Hepatocyte (in vitro differentiated cells): ENCODE data around the gene TMC5. TPM values are rescaled to one million over a fixed set of nuclear protein-coding genes. Genes with fewer than 3 reads are reported as not detected.

Source experiments
- DNase-seq: peaks from one replicate; pipeline ENCODE4 v3.0.0-alpha.2; 2016; ENCODE audit warnings: low spot score
- H2AFZ ChIP-seq: fragments of 200-600 bp; sonication (generic); 2 replicates; pipeline ENCODE4 v1.6.0; 2016; ENCODE audit warnings: antibody characterized with exemption, mild to moderate bottlenecking
- H3K27ac ChIP-seq: fragments of 200-600 bp; sonication (generic); 2 replicates; pipeline ENCODE4 v1.5.1; 2016; ENCODE audit warnings: mild to moderate bottlenecking
- H3K27me3 ChIP-seq: fragments of 200-600 bp; sonication (generic); 2 replicates; pipeline ENCODE4 v1.6.1; 2016
- H3K36me3 ChIP-seq: fragments of 200-600 bp; sonication (generic); replicated peaks from 2 replicates; pipeline ENCODE4 v1.5.1; 2016; ENCODE audit warnings: low read depth; ENCODE audit not compliant: insufficient read depth
- H3K4me1 ChIP-seq: fragments of 200-600 bp; sonication (generic); 2 replicates; pipeline ENCODE4 v1.5.1; 2016; ENCODE audit warnings: mild to moderate bottlenecking, moderate library complexity; ENCODE audit not compliant: insufficient read depth
- H3K4me2 ChIP-seq: fragments of 200-600 bp; sonication (generic); 2 replicates; pipeline ENCODE4 v1.6.0; 2016
- H3K4me3 ChIP-seq: fragments of 200-600 bp; sonication (generic); 2 replicates; pipeline ENCODE4 v1.5.1; 2016; ENCODE audit warnings: mild to moderate bottlenecking
- H3K79me2 ChIP-seq: fragments of 200-600 bp; sonication (generic); 2 replicates; pipeline ENCODE4 v1.6.0; 2017; ENCODE audit warnings: mild to moderate bottlenecking
- H3K9me2 ChIP-seq: fragments of 200-600 bp; sonication (generic); replicated peaks from 2 replicates; pipeline ENCODE4 v1.6.0; 2017; ENCODE audit warnings: mild to moderate bottlenecking; ENCODE audit not compliant: insufficient read depth
- H3K9me3 ChIP-seq: fragments of 200-600 bp; sonication (generic); 2 replicates; pipeline ENCODE4 v1.5.1; 2016; ENCODE audit warnings: low read depth, mild to moderate bottlenecking
- H4K20me1 ChIP-seq: fragments of 200-600 bp; sonication (generic); 2 replicates; pipeline ENCODE4 v1.6.0; 2016; ENCODE audit warnings: mild to moderate bottlenecking; ENCODE audit not compliant: insufficient read depth, poor library complexity, severe bottlenecking
- CTCF ChIP-seq: fragments of 200-600 bp; sonication (generic); IDR thresholded peaks from 2 replicates; pipeline ENCODE4 v1.5.1; 2016; ENCODE audit warnings: antibody characterized with exemption, mild to moderate bottlenecking; ENCODE audit not compliant: poor library complexity
- EZH2 ChIP-seq: fragments of 200-600 bp; sonication (generic); IDR thresholded peaks from 2 replicates; pipeline ENCODE4 v1.6.1; 2016; ENCODE audit warnings: antibody characterized with exemption, mild to moderate bottlenecking, borderline replicate concordance
- EZH2phosphoT487 ChIP-seq: fragments of 200-600 bp; sonication (generic); IDR thresholded peaks from one replicate; pipeline ENCODE4 v1.6.1; 2018; ENCODE audit warnings: antibody characterized with exemption, mild to moderate bottlenecking, low read depth, moderate library complexity; ENCODE audit not compliant: unreplicated experiment, severe bottlenecking
- WGBS: methylation state at CpG from one replicate; pipeline ENCODE4 v1.1.6; 2016; ENCODE audit warnings: low lambda C conversion rate; ENCODE audit errors: missing lambda C conversion rate; 5-methylcytosine and 5-hydroxymethylcytosine counted together
- polyA plus RNA-seq: library from polyadenylated mRNA; unstranded; fragments of >200 nt; fragmentation: Nextera tagmentation; extraction: Ambion mirVana; gene quantifications from 2 replicates; pipeline ENCODE4 v1.2.1, GENCODE V29; 2016
- total RNA-seq: library from RNA; depleted of rRNA; stranded (reverse); fragments of >200 nt; gene quantifications from 2 replicates; pipeline ENCODE4 v1.2.3, GENCODE V29; 2014

Gene TMC5
- total and polyA plus RNA-seq, 2 experiments from 2014 or later, result 2.9 to 3.3 TPM

DNA sequence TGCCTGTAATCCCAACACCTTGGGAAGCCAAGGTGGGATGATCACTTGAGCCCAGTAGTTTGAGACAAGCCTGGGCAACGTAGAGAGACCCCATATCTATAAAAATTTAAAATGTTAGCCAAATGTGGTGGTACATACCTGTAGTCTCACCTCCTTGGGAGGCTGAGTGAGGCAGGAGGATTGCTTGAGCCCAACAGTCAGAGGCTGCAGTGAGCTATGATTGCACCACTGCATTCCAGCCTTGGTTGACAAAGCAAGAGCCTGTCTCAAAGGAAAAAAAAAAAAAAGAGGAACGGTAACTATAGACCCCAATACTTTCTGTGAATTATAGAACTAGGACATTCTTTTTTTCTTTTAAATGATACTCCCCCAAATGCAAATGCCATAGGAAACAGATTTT, 1.8 kb upstream of the TMC5 start:
- no peaks in the 10 kb centered on the region for H3K9me2 ChIP-seq
- DNase-seq, result no peak
- H3K4me2 ChIP-seq, result no peak overlapping the region
- TF ChIP-seq EZH2phosphoT487 (no peak), CTCF (no peak), EZH2 (no peak)
- no peak overlapping the region for H2AFZ ChIP-seq
- H3K79me2 ChIP-seq, result no peaks in the 10 kb centered on the region
- H4K20me1 ChIP-seq, result no peaks in the 10 kb centered on the region
- H3K27me3 ChIP-seq, result peaks cover 6% of the 10 kb centered on the region
- 86% methylated on average over 2 of the region's 2 CpGs for WGBS
- H3K4me1 ChIP-seq, result no peaks in the 10 kb centered on the region
- H3K27ac ChIP-seq, result no peak overlapping the region
- no peaks in the 10 kb centered on the region for H3K36me3 ChIP-seq
- no peaks in the 10 kb centered on the region for H3K9me3 ChIP-seq
- no peak overlapping the region for H3K4me3 ChIP-seq

DNA sequence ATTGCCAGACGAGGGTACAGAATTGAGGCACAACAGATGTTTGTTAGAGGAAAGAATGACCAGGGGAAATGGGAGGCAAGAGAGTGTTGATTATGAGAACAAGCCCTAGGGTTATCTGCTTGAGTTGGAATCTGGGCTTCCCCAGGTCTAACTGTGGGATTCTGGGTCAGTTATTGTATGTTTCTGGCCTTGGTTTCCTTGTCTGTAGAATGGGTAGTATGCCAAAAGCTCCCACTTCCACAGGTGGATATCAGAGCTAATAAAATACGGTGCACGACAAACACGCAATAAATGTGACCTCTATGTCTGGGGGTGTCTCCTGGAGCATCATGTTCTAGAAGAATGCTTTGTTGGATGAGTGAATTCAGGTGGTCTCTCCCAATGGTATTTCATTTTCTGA, 517 bp downstream of the TMC5 start:
- Histone ChIP-seq H3K9me2 (no peaks in the 10 kb centered on the region), H3K4me3 (no peak overlapping the region), H2AFZ (no peak overlapping the region), H3K4me2 (no peak overlapping the region), H3K4me1 (no peaks in the 10 kb centered on the region), H3K27me3 (no peaks in the 10 kb centered on the region), H3K9me3 (no peaks in the 10 kb centered on the region), H4K20me1 (no peaks in the 10 kb centered on the region), H3K27ac (no peak overlapping the region), H3K36me3 (no peaks in the 10 kb centered on the region), H3K79me2 (no peaks in the 10 kb centered on the region)
- WGBS, result 93% methylated on average over 4 of the region's 4 CpGs
- DNase-seq, result no peak
- TF ChIP-seq EZH2 (no peak), CTCF (no peak), EZH2phosphoT487 (no peak)

DNA sequence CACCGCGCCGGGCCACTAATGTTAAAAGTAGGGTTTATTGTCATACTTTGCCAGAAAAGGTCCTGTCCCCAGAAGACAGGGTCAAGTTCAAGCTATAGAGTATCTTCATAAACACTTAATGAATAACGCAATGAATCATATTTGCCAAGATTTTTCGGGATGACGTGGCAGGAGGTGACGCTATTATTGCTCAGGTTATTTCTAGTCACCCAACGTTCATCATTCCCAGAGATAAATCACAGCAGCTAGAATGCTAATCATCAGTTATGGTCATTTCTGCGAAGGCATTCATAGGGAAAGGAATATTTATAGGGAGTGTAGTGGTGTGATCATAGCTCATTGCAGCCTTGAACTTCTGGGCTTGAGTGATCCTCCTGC, 2.0 kb downstream of the TMC5 start:
- WGBS, result 95% methylated on average over 9 of the region's 9 CpGs
- Histone ChIP-seq H3K27me3 (no peaks in the 10 kb centered on the region), H2AFZ (no peak overlapping the region), H3K4me3 (no peak overlapping the region), H3K9me3 (no peaks in the 10 kb centered on the region), H3K36me3 (no peaks in the 10 kb centered on the region), H3K27ac (no peak overlapping the region), H3K4me1 (no peaks in the 10 kb centered on the region), H3K4me2 (no peak overlapping the region), H4K20me1 (no peaks in the 10 kb centered on the region), H3K9me2 (no peaks in the 10 kb centered on the region), H3K79me2 (no peaks in the 10 kb centered on the region)
- TF ChIP-seq CTCF, result no peak
- TF ChIP-seq EZH2phosphoT487, result no peak
- no peak for TF ChIP-seq EZH2
- DNase-seq, result no peak

- no peak overlapping the region for H2AFZ ChIP-seq
- TF ChIP-seq EZH2, result no peak
- TF ChIP-seq CTCF, result no peak
- TF ChIP-seq EZH2phosphoT487, result no peak
- H3K36me3 ChIP-seq, result no peaks in the 10 kb centered on the region
- WGBS, result 97% methylated on average over 8 of the region's 8 CpGs
- H4K20me1 ChIP-seq, result no peaks in the 10 kb centered on the region
- H3K27ac ChIP-seq, result peak overlapping the region; percentile 74
- H3K4me3 ChIP-seq, result no peak overlapping the region
- peaks cover 4% of the 10 kb centered on the region for H3K4me1 ChIP-seq
- H3K79me2 ChIP-seq, result no peaks in the 10 kb centered on the region
- H3K27me3 ChIP-seq, result no peaks in the 10 kb centered on the region
- no peak for DNase-seq
- H3K4me2 ChIP-seq, result no peak overlapping the region
- no peaks in the 10 kb centered on the region for H3K9me2 ChIP-seq
- no peaks in the 10 kb centered on the region for H3K9me3 ChIP-seq
Measured at GRCh38 chr16:19424478-19424877, 6.8 kb downstream of the TMC5 start.
